ENCODE results near the gene URB1. TPM values are rescaled to one million over a fixed set of nuclear protein-coding genes. Genes with fewer than 3 reads are reported as not detected.

URB1 gene
- total and polyA plus RNA-seq, 12 donors = 5.2 to 31.6 (median 16.1) TPM

DNA sequence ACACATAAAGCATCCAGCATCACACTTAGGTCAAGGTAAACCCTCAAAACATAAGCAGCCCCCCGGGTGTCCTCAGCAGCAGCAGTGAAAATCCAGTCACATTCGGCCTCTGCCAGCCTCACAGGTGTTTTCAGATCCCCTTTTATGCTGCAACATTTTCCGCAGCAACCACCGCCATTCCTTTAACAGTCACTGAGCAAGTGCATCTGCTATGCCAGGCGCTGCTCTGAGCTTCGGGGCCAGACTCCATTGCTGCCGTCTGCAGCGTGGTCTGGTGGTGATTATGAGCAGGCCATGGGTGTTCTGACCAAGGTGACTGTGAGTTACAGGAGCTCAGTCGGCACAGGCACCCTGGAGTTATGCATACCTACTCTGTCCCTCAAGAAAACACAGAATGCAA, 4.5 kb downstream of the URB1 start:
- Histone ChIP-seq H3K27me3 (no peaks in the 10 kb centered on the region), H3K4me1 (replicated peaks in 1 of 2) (peaks cover 14 to 23% of the 10 kb centered on the region in 2 donors), H3K36me3 (replicated peaks in 1 of 2) (peaks cover 0 to 12% of the 10 kb centered on the region in 2 donors), H3K27ac (no peak overlapping the region), H3K9me3 (replicated peaks in 1 of 3) (no peaks in the 10 kb centered on the region), H3K4me3 (no peak overlapping the region)
- TF ChIP-seq, protein P1, sequence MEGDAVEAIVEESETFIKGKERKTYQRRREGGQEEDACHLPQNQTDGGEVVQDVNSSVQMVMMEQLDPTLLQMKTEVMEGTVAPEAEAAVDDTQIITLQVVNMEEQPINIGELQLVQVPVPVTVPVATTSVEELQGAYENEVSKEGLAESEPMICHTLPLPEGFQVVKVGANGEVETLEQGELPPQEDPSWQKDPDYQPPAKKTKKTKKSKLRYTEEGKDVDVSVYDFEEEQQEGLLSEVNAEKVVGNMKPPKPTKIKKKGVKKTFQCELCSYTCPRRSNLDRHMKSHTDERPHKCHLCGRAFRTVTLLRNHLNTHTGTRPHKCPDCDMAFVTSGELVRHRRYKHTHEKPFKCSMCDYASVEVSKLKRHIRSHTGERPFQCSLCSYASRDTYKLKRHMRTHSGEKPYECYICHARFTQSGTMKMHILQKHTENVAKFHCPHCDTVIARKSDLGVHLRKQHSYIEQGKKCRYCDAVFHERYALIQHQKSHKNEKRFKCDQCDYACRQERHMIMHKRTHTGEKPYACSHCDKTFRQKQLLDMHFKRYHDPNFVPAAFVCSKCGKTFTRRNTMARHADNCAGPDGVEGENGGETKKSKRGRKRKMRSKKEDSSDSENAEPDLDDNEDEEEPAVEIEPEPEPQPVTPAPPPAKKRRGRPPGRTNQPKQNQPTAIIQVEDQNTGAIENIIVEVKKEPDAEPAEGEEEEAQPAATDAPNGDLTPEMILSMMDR (IDR thresholded peaks at IDR 0.05) = no peak
- TF ChIP-seq POLR2A (IDR thresholded peaks at IDR 0.05) = no peak
- 80 to 87% (median 84%) methylated on average over 7 to 9 of the region's 9 CpGs for WGBS, 4 donors
- DNase-seq = peak in 1 of 7 donors; percentile 48
- intact Hi-C loops (cut with DNase I) = loop anchor here in 1 of 2 donors (10.0 kb wide), 1 partner anchor 104 kb away; no protein-coding TSS in a partner anchor

DNA sequence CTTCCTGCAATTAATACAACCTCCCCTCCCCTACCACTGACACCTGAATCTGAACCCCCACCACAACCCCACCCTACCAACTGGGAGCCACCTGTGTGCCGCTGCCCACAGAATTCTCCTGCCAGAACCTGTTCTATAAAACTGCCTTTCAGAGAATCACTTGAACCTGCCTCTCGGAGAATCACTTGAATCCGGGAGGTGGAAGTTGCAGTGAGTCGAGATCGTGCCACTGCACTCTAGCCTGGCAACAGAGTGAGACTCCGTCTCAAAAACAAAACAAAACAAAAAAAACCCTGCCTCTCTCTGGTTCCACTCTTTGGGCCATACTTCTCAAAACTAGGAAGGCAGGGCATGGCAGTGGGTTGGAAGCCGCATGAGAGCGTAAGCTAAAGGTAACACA, 5.7 kb downstream of the URB1 start:
- intact Hi-C loops (cut with DNase I) = loop anchor here in 1 of 2 donors (10.0 kb wide), 1 partner anchor 102 kb away; no protein-coding TSS in a partner anchor
- no peak overlapping the region for H3K4me3 ChIP-seq
- no peak for TF ChIP-seq POLR2A (IDR thresholded peaks at IDR 0.05)
- TF ChIP-seq, protein P1 (IDR thresholded peaks at IDR 0.05) = no peak
- peaks cover 0 to 22% of the 10 kb centered on the region in 2 donors for H3K36me3 ChIP-seq (replicated peaks in 1 of 2)
- no peaks in the 10 kb centered on the region for H3K9me3 ChIP-seq (replicated peaks in 1 of 3)
- WGBS, 4 donors = 94 to 95% (median 95%) methylated on average over 8 of the region's 8 CpGs
- H3K27ac ChIP-seq = peak overlapping the region in 2 of 5 donors; percentile 18 to 52
- DNase-seq = peak in 1 of 7 donors; percentile 39
- H3K4me1 ChIP-seq (replicated peaks in 1 of 2) = peaks cover 12 to 21% of the 10 kb centered on the region in 2 donors
- no peaks in the 10 kb centered on the region for H3K27me3 ChIP-seq

DNA sequence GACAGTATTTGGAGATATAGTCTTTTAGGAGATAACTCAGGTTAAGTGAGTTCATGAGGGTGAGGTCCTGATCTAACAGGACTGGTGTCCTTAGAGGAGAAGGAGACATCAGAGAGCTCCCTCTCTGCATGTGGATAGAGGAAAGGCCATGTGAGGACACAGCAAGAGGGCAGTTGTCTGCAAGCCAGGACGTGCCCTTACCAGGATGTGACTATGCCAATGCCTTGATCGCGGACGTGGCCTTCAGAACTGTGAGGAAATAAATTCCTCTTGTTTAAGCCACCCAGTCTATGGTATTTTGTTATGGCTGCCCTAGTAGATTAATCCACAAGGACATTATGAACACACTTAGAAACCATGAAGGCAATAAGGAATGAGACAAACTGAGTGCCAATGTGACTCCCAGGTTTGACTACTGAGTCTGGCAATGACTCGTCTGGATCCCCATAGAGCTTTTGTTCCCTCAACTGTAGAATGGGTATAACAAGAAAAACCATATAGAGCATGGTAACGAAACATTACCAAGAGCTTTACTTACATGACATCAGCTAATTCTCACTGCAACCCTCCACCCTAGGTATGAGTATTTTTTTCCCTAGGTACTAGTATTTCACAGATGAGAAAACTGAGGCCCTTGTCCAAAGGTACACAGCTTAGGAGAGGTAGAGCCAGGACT, 6.5 kb downstream of the URB1 start:
- intact Hi-C loops (cut with DNase I) = loop anchor here in 1 of 2 donors (10.0 kb wide), 1 partner anchor 102 kb away; no protein-coding TSS in a partner anchor
- Histone ChIP-seq H3K9me3 (replicated peaks in 1 of 3) (no peaks in the 10 kb centered on the region), H3K4me1 (replicated peaks in 1 of 2) (peaks cover 5 to 13% of the 10 kb centered on the region in 2 donors), H3K27me3 (no peaks in the 10 kb centered on the region), H3K4me3 (no peak overlapping the region), H3K36me3 (replicated peaks in 1 of 2) (peaks cover 0 to 30% of the 10 kb centered on the region in 2 donors), H3K27ac (peak overlapping the region; percentile 18 to 54 (median 39))
- peak; percentile 56 to 94 (median 92) for DNase-seq
- TF ChIP-seq, protein P1 (IDR thresholded peaks at IDR 0.05) = no peak
- no peak for TF ChIP-seq POLR2A (IDR thresholded peaks at IDR 0.05)
- WGBS, 4 donors = 38 to 59% (median 44%) methylated on average over 6 of the region's 6 CpGs

DNA sequence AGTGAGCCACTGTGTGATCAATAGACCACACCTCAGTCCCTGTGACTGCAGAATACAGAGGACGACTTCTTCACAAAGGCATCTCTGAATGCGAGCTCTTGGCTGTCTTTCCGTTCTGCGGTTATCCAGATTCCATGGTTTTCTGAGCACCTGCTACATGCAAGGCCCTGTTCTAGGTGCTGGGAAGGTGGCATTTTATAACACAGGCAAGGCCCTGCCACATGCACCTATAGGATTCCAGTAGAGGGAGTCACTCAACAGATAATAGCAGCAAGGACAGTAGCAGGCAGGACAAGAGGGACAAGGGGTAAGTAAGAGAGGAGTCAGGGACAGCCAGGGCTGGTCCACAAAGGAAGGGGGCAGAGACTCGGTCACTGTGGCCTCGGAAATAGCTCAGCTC, 9.0 kb downstream of the URB1 start:
- DNase-seq = peak in 1 of 7 donors; percentile 45
- no peak for TF ChIP-seq POLR2A (IDR thresholded peaks at IDR 0.05)
- TF ChIP-seq, protein P1 (IDR thresholded peaks at IDR 0.05) = no peak
- Histone ChIP-seq H3K9me3 (replicated peaks in 1 of 3) (no peaks in the 10 kb centered on the region), H3K36me3 (replicated peaks in 1 of 2) (peaks cover 0 to 35% of the 10 kb centered on the region in 2 donors), H3K4me1 (replicated peaks in 1 of 2) (peaks cover 5 to 11% of the 10 kb centered on the region in 2 donors), H3K4me3 (no peak overlapping the region), H3K27ac (no peak overlapping the region), H3K27me3 (no peaks in the 10 kb centered on the region)
- intact Hi-C loops (cut with DNase I) = loop anchor here in 1 of 2 donors (10.0 kb wide), 1 partner anchor 99 kb away; no protein-coding TSS in a partner anchor
- 91 to 94% (median 93%) methylated on average over 6 of the region's 6 CpGs for WGBS, 4 donors
